Activated CD8-positive, alpha-beta memory T cell treated with anti-CD3 and anti-CD28 coated beads for 48 hours (primary cell): ENCODE measurements around the gene TROAP.
"Not testable (repeated sequence)": the region's sequence is repeated elsewhere in the genome, so short reads cannot be mapped to it uniquely, and the experiment has no call there.

Experiments used
- DNase-seq, 3 experiments: peaks; one replicate each; pipeline ENCODE4 v3.0.0-alpha.2; 2020; ENCODE audit warnings: low read depth in 2 of 3, low spot score in 2 of 3

TROAP gene, protein sequence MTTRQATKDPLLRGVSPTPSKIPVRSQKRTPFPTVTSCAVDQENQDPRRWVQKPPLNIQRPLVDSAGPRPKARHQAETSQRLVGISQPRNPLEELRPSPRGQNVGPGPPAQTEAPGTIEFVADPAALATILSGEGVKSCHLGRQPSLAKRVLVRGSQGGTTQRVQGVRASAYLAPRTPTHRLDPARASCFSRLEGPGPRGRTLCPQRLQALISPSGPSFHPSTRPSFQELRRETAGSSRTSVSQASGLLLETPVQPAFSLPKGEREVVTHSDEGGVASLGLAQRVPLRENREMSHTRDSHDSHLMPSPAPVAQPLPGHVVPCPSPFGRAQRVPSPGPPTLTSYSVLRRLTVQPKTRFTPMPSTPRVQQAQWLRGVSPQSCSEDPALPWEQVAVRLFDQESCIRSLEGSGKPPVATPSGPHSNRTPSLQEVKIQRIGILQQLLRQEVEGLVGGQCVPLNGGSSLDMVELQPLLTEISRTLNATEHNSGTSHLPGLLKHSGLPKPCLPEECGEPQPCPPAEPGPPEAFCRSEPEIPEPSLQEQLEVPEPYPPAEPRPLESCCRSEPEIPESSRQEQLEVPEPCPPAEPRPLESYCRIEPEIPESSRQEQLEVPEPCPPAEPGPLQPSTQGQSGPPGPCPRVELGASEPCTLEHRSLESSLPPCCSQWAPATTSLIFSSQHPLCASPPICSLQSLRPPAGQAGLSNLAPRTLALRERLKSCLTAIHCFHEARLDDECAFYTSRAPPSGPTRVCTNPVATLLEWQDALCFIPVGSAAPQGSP

DNA sequence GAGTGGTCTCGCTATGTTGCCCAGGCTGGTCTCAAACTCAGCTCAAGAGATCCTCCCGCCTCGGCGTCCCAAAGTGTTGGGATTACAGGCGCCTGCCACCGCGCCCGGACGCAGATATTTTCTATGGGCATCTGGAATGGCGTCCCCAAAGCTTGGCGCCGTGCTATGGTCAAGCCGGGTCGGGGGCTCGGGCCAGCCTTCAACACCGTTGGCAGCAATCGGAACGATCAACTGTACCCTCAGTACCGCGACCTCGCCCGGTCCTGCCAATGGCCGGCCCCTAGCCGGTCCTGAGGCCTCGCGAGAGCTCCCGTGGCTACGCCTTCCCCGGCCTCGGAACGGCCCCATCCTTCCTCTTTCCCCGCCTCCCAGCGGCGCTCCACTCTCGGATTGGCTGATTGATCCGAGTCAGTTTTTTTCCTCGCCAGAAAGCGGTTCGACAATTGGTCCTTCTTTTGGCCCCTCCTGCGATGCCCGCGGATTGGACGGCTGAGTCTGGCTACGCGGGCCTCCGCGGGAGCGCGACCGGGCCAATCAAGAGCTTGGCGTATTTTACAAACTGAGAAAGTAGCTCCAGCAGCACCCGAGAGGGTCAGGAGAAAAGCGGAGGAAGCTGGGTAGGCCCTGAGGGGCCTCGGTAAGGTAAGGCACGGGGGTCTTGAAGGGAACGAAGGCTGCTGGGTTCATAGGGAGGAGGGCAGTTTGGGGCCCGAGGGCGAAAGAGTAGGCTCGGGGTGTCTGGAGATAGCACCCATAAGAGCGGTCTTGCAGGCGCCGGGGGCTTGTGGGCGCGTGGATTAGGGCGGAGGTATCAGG is at the start of gene TROAP:
TROAP (plus strand) TSS at position 548 of the 816 bp plus-strand sequence. CDS start 354 bp downstream, outside the sequence.
- DNase-seq: peak; percentile 79 to 95 (median 89)

DNA sequence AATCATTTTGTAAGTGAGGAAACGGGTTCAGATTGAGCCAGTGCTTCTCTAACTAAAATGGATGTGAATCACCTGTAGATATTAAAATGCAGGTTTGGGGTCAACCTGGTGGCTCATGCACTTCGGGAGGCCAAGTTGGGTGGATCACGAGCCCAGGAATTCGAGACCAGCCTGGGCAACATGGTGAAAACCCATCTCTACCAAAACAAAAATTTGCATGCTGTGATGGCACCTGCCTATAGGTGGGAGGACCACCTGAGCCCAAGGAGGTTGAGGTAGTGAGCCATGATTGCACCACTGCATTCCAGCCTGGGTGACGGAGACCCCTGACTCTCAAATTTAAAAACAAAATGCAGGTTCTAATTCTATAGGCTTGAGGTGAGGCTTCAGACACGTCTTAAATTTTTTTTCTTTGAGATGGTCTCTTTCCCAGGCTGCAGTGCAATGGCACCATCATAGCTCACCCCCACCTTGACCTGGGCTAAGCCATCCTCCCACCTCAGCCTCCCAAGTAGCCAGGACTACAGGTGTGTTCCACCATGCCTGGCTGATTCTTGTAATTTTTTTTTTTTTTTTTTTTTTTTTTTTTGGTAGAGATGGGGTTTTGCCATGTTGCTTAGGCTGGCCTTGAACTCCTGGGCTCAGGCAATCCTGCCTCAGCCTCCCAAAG is 49.2 kb upstream of the TROAP start:
- DNase-seq: no peak

DNA sequence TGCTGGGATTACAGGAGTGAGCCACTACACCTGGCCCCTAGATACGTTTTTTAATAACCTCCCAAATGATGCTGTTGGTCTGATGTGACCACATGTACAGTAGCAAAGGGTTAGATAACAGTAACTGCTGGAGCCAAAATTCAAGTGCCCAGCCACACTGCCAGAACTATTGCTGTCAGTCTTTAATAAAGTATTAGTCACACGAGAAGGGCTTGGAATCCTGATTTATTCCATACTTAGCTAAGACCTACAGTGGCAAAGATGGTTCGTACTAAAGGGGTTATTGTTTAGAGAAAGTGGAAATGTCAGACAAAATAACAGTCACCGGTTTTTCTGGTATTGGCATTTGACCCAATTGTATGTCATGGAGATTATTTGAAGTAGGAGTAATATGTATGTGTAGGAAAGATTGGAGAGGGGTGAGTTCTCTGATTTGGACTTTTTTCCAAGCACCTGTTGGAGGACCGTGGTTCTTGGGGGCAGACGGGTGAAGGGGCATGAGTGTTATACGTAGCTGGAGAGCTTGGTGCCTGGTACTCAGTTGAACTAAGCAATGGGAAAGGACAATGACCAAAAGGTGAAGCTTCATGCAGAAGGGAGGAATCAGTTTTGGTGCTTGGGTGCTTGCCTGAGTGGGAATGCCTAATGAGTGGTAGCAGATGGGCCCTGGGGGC is 48.5 kb upstream of the TROAP start:
- DNase-seq: no peak

DNA sequence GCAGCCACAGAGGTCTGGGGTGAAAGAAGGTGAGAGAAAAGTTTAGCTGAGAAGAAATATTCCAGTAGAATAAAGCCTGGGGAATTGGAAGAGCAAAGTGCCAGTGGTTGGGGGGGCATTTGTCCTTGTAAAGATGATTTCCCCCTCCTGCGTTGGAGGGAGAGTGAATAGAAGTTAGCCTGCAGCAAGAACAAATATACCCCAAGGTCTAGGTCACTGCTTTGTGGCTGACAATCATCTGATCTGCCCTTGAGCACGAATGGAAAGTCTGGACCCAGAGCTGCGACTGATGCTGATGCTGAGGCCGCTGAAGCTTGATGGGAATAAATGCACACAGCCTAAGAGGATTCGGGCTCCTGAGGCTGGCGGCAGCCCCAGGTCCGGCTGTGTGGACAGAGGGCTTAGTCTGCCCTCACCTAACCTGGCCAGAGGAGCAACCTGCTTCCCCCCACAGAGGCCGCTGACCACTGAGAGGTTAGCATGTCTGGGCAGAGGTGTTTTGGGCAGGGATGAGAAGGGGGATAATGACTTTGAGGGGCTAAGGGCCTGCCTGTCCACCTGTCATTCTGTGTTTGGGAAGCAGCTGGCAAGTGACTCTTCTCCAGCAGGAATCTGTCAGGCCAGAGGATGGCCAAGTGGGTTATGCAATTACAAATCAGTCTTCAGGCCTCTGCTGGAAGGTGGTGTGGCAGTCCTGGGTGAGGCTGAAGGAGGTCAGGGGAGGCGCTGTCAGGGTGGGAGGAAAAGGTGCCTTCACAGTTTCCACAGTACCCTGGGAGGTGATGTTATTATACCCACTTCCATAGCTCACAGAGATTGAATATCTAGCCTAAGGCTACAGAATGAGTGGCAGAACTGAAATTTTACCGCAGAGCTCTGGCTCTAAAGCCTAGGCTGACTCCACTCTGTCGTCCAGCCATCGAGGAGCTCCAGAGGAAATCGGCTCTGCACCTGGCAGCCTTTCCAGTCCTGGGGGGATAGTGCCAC is 46.5 kb upstream of the TROAP start:
- no peak for DNase-seq

DNA sequence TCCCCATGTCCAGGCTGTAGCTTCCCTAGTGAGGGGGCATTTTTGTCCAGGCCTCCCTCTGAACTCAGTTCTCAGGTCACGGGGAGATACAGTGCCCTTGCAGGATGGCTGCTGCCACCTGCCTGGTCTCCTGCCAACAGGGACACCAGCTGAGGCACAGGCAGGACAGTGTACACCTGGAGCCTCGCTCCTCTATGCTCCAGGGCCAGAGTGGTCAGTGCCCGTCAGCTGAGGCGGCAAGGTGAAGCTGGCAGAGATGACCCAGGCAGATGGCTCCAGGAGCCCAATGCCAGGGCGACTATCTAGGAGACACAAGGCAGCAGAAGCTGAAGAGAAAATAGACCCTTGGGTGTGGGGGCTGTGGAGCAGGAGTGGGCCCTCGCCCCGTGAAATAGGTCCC is 45.6 kb upstream of the TROAP start:
- no peak for DNase-seq

DNA sequence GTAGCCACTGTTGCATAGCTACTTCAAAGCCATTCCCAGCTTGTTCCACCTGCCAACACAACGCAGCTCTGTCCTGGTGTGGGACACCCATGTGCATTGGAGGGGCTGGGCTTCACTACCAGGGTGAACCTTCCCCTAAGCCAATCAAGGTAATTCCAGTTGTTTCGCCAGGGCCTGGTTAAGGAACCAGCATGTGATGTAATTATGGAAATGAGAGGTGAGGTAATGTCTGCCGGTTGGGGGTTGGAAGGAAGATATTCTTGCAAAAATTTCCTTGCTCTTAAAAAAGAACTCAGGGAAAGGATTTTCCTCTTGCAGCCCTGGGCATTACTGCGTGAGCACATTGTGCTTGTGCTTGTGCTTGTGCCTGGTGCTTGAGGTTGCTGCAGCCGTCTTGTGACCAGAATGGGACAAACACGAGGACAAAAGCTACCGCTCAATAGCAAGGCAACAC is 43.3 kb upstream of the TROAP start:
- DNase-seq: no peak

DNA sequence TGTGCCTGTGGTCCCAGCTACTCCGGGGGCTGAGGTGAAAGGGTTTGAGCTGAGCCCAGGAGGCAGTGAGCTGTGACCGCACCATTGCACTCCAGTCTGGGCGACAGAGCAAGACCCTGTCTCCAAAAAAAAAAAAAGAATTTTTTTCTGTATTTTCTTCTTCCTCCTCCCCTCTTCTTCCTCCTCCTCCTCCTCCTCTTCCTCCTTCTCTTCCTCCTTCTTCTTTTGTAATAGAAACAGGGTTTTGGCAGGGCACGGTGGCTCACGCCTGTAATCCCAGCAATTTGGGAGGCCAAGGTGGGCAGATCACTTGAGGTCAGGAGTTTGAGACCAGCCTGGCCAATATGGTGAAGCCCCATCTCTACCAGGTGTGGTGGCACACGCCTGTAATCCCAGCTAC is 42.5 kb upstream of the TROAP start:
- not testable (repeated sequence) for DNase-seq

DNA sequence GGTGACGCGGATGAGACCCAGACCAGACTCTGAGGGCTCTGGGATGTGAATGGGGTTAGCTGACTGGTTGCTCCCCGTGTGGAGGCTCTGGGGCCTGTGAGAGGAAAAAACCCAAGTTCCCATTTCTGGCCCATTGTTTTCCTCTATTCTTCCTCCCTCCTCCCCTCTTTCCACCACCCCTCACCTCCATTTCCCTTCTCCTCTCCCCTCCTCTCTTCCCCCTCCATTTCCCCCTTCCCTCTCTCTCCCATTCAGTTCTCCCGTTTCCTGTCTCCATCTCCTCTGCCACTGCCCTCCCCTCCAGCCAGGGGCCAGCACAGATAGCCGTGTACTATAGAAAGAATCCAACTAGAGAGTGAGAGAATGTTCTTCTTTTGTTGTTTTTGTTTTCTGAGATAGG is 40.8 kb upstream of the TROAP start:
- no peak for DNase-seq

DNA sequence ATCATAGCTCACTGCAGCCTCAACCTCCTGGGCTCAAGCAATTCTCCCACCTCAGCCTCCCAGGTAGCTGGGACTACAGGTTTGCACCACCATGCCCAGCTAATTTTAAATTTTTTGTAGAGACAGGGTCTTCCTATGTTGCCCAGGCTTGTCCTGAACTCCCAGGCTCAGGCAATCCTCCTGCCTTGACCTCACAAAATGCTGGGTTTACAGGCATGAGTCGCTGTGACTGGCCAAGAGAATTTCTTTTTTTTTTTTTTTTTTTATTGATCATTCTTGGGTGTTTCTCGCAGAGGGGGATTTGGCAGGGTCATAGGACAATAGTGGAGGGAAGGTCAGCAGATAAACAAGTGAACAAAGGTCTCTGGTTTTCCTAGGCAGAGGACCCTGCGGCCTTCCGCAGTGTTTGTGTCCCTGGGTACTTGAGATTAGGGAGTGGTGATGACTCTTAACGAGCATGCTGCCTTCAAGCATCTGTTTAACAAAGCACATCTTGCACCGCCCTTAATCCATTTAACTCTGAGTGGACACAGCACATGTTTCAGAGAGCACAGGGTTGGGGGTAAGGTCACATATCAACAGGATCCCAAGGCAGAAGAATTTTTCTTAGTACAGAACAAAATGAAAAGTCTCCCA is 40.2 kb upstream of the TROAP start:
- not testable (repeated sequence) for DNase-seq

DNA sequence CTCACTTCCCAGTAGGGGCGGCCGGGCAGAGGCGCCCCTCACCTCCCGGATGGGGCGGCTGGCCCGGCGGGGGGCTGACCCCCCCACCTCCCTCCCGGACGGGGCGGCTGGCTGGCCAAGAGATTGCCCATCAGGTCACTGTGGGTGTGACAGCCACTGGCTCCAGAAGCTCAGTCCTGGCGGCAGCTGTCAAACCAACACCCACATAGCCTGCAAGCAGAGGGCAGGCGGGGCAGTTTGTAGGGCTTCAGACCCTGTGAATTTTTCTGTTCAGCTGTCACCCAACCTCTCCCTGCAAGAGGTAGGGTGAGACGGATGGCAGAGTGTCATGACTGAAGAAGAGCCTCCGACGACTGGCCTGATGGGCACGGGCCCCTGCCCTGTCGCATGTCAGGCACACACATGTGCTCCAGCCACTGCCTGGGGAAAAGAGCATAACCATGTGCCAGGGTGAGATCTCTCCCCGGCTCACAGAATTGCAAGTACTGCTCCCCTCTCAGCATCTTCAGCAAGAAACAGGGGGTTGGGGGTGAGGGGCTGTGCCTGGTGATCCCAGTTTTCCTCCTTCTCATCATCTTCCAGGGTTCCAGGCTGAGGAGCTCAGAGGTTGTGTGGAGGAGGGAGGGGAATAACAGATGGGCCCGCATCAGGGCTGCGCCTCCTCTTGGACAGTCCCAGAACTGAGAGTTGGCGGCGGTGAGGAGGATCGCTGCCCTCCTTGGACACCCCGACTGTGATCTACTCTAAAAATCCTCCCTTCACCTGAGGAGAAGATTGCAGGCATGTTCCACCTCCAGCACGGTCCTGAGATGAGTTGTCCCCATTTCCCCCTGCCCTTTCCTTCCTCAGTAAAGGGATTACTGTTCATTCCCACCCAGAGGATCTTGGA is 39.3 kb upstream of the TROAP start:
- no peak for DNase-seq

DNA sequence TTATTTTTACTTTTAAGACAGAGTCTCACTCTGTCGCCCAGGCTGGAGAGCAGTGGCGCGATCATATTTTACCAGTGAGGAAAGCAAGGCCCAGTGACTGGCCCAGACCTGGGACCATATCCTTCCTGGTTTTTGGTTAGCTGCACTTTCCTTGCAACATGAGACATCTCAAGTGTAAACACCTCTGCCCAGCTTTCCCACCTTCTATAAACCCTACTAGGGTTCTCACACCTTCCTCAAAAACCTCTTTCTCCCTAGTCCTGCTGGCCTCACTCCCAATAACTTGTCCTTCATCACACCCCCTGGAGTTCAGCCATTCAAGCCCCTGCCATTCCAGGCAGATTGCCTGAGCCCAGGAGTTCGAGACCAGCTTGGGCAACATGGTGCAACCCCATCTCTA is 38.4 kb upstream of the TROAP start:
- no peak for DNase-seq

DNA sequence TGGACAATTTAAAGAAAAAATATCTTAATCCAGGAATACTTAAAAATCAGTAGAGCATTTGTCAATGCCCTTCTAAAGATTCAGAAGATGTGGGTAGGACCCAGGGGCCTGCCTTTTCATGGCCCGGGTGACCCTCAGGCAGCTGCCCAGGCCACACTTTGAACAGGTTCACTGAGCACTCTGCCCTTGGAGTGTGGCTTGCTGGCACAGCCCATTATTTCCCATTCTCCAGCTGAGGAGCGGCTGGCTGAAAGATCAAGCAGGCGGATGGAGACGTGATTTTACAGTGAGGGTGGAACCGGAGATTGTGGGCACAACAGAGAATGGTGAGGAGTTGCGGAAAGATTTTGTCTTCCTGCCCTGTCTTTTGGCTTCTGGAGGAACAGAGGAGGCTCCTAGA is 35.2 kb upstream of the TROAP start:
- no peak for DNase-seq

DNA sequence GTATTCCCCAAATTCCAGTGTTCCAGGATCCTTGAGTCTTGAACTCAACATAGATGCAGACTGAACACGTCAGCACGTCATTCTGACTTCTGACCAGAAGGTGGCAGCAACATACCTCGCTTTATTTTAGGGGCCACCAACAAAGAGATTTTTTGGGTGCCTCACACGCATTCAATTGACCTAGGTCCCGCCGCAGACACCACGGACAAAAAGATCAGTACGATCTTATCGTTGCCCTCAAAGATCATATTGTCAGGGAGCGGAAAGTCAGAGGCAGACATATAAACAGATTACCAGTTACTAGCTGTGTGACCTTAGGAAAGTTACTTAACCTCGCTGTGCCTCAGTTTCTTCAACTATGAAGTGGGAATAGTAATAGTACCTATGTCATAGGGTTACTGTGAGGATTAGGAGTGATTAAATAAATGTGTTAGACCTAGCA is 34.6 kb upstream of the TROAP start:
- DNase-seq: peak in 2 of 3 experiments; percentile 37 to 56

DNA sequence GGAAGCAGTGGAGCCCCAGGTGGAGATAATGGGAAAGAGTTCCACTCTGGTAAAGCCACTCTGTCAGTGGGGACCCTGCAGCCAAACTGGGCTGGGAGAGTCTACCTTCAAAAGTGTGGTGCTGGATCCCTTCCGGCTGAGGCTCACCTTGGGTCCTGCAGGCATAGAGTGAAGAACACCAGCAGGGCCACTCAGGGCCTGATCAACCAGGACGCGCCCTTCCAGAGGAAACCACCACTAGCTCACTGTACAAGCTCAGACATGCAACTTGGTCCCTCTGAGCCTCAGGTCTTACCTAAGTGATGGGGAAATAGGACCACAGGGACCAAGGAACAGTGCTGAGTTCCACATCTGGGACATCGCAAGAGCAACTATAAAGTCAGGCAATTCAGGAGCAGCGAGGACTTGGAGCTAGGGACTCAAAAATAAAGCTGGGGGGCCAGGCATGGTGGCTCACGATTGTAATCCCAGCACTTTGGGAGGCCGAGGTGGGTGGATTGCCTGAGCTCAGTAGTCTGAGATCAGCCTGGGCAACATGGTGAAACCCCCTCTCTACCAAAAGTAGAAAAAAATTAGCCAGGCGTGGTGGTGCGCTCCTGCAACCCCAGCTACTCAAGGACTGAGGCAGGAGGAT is 34.0 kb upstream of the TROAP start:
- DNase-seq: no peak

DNA sequence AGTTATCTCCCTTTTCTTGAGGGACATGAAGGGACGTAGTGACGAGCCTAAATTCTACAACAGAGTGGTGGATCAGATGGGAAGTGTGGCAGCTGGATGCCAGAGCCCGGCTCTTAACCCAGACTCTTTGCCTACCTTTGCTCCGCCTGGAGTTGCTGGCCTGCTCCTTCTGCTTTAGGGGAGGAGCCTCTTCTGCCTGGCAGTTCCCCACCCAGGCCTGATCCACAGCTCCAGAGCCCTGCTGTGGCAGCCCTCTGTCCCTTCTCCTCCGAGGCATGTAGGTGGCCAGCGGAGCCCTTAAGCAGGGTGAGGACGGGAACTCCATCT is 30.4 kb upstream of the TROAP start:
- DNase-seq: no peak

DNA sequence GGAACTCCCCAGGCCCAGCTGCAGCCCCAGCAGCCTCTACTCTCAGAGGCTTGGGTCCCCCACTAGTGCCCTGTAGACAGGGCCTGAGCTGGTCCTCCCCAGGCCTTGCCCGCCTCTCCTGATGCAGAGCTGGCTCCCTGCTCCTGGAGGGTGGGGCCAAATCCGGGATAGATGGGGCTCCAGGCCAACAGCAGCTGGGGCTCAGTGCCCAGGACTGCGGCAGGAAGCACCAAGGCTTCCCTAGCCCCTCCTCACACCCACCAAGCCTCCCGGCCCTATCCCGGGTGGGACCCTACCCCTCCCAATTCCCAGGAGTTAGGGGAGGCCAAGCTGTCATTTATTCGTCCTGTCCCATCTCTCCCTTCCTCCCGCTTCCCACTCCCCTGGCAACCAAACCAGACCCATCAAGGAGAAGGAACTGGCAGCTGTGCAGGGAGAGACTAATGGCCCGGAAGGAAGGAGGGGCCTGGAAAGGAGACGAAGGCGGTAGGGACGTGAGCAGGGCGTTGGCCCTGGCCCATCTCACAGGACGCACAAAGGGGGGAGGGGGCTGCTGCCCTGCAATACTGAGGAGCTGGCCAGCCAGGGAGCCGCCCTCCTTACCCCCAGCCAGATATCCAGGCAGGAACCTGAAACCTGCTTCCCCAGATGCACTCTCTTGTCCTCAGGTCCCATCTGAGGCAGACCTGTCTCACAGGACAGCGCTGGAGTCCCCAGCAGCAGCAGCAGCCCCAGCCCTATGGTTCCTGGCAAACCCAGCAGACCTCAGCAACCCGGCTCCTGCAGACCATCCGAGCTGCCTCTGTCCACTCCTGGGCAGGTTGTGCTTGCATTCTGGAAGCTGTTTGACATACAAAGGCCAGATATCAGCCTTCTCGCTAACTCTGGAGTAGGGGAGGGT is 29.7 kb upstream of the TROAP start:
- DNase-seq: no peak
